ENCODE data around the gene SMAD6.

Gene SMAD6

GRCh38 chr15:66758844-66759243 lies 56.8 kb downstream of the SMAD6 start:
- DNase-seq (ENCODE audit: low spot score): no peak

- no peak for DNase-seq (ENCODE audit: low spot score)
These were observed 58.3 kb downstream of the SMAD6 start for GRCh38 chr15:66760097-66760967.

- DNase-seq (ENCODE audit: low spot score): no peak
These were observed 59.1 kb downstream of the SMAD6 start for GRCh38 chr15:66760968-66761725.

- no peak for DNase-seq (ENCODE audit: low spot score)
These were observed 59.9 kb downstream of the SMAD6 start for GRCh38 chr15:66761726-66762595.

- no peak for DNase-seq (ENCODE audit: low spot score)
These were observed 61.4 kb downstream of the SMAD6 start for GRCh38 chr15:66763186-66764071.

- DNase-seq (ENCODE audit: low spot score): no peak
These were observed 62.2 kb downstream of the SMAD6 start for GRCh38 chr15:66764072-66764786.

GRCh38 chr15:66765478-66766281 lies 63.6 kb downstream of the SMAD6 start:
- DNase-seq (ENCODE audit: low spot score): no peak

- peak; percentile 53 for DNase-seq (ENCODE audit: low spot score)
These were observed 64.5 kb downstream of the SMAD6 start for GRCh38 chr15:66766282-66767230.

GRCh38 chr15:66767240-66767659 lies 65.2 kb downstream of the SMAD6 start:
- DNase-seq (ENCODE audit: low spot score): no peak

- no peak for DNase-seq (ENCODE audit: low spot score)
These were observed 67.0 kb downstream of the SMAD6 start for GRCh38 chr15:66768987-66769386.

- no peak for DNase-seq (ENCODE audit: low spot score)
These were observed 68.7 kb downstream of the SMAD6 start for GRCh38 chr15:66770518-66771350.

- no peak for DNase-seq (ENCODE audit: low spot score)
These were observed 69.3 kb downstream of the SMAD6 start for GRCh38 chr15:66771351-66771650.

GRCh38 chr15:66772604-66773128 lies 70.6 kb downstream of the SMAD6 start:
- no peak for DNase-seq (ENCODE audit: low spot score)

- DNase-seq (ENCODE audit: low spot score): no peak
These were observed 71.3 kb downstream of the SMAD6 start for GRCh38 chr15:66773129-66773873.

- peak; percentile 87 for DNase-seq (ENCODE audit: low spot score)
These were observed 72.2 kb downstream of the SMAD6 start for GRCh38 chr15:66774001-66774814.
